ENCODE measurements around the gene DOK5.

DOK5 gene

DNA sequence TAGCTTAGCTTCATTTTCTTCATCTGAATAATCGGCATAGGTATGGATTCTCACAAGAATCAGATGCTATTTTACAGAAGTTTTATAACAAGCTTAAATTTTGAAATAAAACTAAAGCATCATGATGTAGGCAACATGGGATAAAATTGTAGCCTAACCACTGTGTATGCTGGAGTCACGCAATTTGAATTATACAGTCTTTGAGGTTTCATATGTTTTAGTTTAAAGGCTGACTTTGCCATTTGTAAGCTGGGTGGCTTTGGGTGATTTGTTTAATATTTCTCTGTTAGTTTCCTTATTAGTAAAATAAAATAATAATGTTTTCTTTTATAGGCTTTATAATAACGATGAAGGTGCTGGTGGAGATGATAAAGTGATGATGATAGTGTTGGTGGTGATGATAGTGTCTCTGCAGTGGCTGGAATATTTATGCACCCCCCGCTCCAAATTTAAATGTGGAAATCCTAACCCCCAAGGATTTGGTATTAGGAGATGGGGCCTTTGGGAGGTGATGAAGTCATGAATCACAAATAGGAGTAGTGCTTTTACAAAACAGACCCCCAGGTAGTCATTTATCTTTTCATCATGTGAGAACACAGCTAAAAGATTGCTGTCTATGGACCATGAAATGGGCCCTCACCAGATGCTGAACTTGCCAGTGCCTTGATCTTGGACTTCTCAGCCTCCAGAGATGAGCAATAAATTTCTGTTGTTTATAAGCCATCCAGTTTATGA, 42.0 kb downstream of the DOK5 start:
- no peak for DNase-seq

DNA sequence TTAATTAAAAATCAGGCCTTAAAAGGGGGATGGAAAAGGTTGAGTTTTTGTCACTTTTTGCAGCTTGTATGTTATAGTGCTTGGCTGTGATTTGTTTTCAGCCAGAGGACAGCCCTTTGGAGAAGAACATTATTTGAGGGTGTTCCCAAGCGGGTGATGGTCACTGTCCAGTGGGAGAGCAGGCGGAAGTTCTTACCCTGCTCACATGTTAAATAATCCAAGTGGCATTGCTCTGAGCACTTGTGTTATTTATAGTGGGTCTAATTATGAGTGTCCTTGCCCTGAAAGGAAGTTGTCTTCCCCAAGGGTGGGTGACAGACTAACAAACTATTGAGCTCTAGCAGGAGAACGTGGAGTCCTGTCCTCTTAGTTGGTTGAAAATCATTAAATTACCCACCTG, 49.5 kb downstream of the DOK5 start:
- no peak for DNase-seq

DNA sequence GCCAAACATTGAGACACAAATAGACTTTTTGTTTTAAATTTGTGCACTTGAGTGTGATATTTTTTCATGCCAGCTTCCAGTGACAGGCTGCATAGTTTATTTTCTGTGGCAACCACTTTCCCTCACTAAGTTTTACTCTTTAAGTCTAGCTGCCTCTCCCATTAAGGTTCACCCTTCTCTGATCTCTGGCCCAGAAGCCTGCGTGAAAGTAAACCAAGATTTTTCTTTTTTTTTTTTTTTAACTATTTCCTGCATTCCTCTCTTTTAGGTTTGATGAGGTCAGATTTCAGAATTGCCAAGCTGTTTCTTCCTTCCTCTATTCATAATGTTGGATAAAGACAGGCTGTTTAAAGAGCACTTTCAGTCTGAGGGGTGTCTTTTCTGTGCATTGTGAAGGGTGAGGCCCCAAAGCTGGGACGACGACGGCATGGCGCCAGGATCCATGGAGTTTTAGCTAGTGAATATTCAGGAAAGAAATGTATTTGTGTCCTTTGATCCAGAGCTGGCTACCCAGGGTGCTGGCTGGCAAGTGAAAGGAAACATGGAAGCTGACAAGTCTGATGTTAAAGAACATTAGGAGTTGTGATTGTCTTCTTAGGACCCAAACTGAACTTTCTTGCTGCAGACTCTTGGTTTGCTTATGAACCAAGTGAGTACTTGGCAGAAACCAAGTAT, 50.7 kb downstream of the DOK5 start:
- no peak for DNase-seq

DNA sequence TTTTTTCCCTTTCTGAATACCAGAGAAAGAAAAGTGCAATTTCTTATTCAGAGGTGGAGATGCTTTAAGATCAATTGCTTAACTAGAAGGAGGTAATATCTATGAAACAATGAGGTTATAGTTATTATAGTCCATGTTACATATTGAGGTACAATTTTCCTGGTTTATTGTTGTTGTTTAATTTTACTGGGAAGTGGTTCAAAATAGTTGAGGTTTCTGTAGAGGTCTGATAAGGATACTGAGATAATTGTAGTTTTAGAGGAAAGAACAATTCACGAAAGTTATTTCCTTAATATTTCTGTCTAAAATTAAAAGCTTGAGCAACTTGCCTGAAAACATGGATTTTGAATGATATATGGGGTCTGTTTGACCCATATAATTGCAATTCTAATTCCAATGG, 51.4 kb downstream of the DOK5 start:
- no peak for DNase-seq

DNA sequence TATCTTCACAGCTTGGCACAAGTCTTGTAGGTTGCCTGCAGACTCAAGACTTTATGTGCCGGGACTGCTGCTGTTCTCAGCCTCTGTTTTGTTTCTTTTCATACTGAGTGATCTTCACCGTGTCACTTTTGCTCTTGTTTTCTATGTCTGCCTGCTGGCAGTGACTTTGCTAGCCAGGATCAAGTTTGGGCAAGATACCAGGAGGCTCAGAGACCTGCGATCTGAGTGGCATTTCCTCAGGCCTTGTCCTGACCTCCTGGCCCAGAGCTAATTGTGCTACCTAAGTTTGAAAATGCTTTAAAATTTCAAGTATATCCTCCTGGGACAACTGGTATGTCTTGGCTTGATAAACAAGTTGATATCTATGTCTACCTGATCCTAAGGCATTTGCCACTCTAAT, 57.2 kb downstream of the DOK5 start:
- no peak for DNase-seq

DNA sequence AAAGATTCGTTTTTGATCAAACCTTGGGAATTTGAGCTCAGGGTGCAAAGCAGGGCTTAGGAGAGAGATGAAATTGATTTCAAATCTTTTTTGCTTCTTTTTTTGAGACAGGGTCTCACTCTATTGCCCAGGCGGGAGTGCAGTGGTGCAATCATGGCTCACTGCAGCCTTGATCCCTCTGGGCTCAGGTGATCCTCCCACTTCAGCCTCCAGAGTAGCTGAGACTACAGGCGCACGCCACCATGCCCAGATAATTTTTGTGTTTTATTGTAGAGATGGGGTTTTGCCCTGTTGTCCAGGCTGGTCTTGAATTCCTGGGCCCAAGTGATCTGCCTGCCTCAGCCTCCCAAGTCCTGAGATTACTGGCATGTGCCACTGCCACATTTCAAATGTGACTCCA, 58.7 kb downstream of the DOK5 start:
- no peak for DNase-seq

DNA sequence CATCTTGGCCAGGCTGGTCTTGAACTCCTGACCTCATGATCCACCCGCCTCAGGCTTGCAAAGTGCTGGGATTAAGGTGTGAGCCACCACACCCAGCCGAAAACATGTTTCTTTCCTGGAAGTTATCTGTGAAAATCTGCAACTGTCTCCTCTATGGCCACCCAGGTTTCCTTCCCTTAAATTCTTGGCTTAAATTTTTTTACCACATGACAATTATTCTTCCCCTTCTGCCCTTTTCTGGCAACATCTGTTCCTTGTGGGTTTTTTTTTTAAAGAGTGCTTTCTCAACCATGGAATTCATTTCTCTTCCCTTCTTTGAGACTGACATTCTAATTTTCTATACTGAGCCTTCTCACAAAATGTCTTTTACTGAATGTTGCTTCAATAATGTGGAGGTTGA, 59.6 kb downstream of the DOK5 start:
- no peak for DNase-seq

DNA sequence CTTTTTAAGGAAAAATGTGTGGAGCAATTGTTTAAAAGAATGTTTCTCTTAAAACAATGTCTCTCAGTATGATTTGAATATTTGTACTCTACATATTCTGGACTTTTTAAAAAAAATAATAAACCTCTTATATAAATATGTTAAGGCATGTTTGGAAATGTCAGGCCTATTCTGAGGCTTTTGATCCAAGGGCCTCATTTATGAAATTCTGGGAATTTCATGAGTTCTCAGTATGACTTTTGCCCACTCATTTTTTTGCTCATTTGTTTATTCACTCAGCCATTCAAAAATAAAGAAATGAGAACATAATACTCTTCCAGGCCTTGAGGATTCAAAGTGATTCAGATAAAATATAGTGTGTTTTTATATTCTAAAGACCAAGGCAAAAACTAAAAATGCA, 60.4 kb downstream of the DOK5 start:
- no peak for DNase-seq

DNA sequence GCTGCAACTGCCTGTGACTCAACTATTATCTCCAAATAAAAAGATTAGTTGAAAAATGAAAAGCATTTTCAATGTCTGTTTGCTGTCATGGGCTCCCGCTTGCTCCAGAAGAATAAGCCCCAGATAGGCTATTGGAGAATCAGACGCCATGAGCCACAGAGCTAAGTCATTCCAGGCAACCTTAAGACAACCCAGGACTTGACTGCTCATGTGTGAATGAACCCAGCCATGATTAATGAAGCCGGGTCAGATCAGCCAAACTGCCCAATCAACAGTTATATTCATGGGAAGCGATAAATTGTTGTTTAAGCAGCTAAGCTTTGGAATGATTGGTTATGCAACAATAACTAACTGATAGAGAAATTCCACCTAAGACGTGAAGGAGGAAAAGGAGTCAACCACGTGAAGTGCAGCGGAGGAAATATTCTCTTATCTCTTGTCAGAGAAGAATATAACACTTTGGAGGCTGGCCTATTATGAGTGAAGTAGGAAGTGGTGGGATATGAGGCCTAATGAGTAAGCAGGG, 64.2 kb downstream of the DOK5 start:
- no peak for DNase-seq

DNA sequence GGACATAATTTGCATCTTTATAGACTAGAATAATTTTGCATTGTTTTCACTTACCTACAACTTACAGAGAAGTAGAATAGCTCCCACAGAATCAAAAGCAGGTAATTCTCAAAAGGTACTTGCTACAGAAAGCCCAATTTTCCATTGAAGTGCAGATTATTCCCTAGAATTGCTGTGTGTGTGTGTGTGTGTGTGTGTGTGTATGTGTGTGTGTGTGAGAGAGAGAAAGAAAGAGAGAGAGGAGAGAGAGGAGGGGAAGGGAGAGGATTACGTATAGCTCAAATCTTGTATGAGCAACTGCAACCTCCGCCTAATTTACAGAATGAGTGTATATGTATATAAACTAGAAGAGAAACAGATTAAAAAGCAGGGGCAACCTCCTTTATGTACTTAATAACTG, 68.0 kb downstream of the DOK5 start:
- no peak for DNase-seq

DNA sequence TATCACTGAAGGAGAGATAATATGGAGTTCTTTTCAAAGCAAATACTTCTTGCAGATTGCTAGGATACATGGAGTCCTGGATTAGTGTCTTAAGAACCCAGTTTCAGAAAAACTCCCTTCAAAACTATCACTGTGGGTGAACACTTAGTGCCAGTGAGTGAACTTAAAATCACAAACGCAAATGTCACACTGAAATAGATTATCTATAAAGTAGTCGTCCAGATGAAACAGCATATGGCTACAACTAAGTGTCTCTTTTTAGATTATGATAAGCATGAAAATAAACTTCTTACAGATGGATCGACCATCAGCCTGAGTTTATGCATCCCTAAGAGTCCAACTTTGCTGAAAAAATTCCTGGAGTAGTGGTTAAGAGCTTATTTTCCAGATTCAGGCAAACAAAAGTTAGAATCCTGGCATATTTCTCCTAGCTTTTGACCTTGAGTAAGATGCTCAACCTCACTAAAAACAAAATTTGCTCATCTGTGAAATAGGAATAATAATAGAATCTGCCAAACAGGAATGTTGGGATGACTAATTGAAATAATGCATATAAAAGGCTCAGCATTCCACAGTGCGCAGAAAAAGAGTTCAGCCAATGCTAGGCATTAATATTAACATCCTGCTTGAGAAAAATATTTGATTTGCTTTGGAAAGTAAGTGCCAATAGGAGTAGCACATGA, 70.4 kb downstream of the DOK5 start:
- no peak for DNase-seq

DNA sequence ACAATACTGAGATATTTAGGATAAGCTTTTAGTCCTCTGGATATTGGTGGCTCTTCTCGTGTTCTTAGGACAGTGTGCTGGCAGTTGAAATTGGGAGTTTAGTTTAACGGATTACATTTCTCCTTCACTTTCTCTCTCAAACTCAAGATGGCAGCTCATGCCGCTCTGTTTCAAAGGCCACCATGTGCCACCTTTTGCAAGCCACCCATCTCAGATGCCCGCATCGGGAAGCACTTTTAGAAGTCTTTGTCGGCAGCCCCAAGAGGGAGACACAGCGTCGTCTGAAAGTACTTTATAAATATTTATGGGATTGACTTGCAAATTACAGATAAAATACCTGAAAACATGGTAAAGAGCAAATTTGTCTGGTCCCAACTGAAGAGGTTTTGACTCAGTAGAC, 73.5 kb downstream of the DOK5 start:
- no peak for DNase-seq

DNA sequence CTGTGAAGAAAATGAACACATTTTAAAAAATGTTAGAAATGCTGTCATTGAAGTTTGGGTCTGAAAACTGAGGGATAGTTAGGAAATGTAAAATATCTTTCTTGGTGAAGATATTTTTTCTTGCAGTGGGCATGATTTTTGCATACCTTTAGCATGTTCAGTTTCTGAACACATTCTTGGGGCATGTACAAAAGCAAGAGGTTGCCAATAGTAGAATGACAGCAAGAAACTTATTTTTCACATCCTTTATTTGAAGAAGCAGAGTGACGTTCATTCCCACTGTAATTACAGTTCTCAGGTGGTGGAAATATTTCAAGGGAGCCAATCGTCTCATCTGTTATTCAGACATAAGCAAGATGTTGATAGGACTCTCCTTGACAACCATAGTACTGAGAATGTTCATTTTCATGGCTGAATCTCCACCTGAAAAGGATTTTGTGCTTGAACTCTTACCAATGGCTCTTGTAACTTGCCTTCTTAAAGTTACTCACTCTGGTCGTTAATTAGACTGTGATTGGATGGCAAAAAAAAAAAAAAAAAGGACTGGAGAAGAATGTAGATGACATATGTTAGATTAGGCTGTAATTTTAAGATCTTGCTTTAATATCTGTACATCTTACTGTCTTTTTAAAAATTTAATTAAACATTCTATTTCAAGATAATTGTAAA, 74.4 kb downstream of the DOK5 start:
- DNase-seq, result no peak

DNA sequence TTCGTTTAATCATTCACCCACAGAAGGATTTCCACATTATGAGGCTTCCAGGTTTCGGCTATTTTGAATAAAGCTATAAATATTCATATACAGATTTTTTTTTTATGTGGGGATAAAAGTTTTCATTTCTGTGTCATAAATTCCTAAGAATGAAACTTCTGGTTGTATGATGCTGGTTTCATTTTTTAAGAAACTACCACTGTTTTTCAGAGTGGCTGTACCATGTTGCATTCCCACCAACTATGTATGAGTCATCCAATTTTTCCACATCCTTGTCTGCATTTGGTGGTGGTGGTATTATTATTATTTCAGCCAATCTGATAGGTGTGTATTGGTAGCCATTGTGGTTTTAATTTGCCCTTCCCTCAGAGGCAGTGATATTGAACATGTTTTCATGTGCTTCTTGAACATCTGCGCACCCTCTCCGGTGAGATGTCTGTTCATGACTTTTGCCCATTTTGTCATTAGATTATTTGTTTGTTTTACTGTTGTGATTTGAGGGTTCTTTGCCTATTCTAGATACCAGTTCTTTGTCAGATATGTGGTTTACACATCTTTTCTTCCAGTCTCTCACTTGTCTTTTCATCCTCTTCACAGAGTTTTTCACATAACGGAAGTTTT, 75.5 kb downstream of the DOK5 start:
- no peak for DNase-seq

DNA sequence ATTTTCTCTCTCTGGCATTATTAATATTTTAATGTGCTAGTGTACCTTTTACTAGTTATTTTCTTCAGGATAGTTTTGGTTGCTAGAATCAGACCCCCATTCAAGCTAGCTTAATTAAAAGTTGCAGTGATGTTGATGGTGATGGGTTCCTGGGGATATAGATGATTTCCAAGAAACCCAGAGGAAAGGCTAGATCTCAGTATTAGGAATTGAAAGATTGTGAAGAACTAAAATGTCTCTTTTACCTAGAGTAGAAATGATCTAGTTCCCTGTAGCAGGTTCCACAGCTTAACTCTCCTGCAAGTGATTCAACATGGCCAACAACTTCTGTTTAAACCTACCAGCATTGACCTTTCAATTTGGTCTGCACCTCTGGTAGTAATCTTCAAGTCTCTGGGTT, 78.6 kb downstream of the DOK5 start:
- DNase-seq, result no peak

DNA sequence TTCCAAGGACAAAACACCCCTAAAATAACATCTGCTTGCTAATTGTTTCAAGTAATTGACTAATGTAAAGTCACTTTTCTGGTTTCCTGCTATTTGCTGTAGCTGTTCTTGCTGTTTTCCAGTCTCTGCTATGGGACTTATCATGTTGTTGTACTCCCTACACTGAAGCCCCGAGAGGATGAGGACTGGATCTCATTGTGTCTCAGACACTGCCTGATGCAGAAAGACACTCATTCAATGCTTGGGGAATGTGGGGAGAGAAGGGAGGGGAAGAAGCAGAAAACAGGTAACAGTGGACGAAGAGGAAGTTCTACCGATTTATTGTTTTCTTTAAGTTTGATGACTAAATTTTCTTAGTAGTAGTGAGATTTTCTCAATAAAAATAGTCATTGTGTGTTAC, 79.8 kb downstream of the DOK5 start:
- DNase-seq, result no peak

DNA sequence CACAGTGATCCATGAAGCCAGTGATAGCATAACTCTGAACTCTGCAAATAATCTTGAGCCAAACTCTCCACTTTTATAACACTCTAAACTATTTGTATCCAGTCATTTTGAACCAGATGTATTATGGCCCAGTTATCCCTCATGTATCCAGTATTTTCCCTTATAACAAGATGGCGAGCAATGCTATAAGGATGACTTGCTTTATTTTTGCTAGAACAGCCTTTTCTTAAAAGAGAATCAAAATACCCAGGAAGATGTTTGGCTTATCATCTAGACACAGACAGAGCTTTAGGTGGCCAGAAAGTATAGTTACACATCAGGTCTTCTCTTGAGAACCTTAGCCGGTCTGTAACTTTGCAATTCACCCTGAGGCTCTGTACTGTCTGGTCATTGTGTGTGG, 81.0 kb downstream of the DOK5 start:
- no peak for DNase-seq

DNA sequence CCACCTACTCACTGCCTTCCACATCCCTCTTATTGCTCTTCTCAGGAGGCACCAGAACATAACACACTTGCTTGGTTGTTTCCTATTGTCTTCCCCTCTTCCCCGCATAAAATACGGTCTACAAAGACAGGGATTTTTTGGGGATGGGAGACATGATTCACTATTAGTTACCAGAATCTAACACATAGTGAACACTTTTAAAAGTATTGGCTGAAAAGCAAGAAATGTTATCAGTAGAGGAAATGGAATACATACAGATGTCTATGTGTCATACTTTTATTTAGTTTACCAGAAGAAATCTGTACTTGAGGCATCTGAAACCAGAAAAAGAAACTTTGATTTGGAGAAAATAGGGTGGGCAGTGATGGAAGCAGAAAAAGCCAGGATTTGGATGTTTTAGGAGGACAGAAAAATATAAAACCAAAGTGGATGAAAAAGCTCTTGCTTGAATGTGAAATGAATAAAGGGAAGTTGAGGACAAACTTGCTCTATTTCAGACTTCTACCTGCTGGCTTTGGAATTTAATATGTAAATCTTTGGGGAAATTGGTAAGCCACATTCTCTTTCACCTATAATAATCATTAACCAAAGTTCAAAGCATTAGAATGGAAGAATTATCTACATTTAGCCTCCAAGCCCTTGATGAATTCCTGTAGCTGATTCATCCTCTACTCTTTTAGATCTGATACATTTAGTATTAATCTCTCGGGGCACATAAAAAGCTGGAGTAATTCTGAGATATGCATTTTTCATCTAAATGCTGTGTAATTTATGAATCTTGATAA, 82.6 kb downstream of the DOK5 start:
- DNase-seq, result no peak

DNA sequence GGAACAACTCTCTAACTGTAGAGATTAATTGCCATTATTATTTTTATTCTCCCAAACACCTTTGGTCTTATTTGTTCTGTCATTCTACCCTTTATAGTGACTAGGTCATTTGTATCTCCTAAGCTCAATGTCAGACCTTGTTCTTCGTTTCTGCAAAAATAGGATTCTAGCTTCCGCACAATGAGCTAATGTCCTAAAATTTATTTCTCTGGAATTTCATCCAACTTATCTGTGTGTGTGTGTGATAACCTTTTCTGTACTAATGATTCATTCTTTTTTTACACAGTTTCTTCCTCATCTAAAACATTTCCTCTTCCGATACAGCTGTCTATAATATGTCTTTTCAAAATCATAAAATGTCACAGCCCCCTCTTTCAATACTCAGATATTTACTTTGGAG, 84.5 kb downstream of the DOK5 start:
- DNase-seq, result no peak

DNA sequence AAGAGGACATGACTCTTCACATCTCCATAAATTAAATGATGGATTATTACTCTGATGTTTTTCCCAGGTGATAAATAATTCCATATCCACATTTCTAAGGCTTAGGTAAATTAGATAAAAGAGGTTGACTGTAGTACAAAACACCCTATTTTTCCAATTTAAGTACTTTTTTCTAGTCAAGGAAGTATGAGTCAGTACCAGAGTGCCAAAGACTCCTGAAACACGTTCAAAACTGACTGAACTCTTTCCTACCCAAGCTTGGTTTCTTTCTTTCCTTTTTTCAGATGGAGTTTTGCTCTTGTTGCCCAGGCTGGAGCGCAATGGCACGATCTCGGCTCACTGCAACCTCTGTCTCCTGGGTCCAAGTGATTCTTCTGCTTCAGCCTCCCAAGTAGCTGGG, 85.0 kb downstream of the DOK5 start:
- DNase-seq, result no peak

DNA sequence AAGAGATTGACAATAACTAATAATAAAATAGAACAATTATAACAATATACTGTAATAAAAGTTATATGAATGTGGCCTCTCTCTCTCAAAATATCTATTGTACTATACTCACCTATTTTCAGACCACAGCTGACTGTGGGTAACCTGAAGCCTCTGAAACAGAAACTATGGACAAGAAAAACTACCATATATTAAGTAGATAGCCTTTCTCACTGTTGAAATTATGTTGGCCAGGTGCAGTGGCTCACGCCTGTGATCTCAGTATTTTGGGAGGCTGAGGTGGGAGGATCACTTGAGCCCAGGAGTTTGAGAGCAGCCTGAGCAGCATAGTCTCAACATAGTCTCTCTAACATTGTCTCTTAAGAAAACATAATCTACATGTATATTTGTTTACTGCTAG, 89.9 kb downstream of the DOK5 start:
- DNase-seq, result no peak

DNA sequence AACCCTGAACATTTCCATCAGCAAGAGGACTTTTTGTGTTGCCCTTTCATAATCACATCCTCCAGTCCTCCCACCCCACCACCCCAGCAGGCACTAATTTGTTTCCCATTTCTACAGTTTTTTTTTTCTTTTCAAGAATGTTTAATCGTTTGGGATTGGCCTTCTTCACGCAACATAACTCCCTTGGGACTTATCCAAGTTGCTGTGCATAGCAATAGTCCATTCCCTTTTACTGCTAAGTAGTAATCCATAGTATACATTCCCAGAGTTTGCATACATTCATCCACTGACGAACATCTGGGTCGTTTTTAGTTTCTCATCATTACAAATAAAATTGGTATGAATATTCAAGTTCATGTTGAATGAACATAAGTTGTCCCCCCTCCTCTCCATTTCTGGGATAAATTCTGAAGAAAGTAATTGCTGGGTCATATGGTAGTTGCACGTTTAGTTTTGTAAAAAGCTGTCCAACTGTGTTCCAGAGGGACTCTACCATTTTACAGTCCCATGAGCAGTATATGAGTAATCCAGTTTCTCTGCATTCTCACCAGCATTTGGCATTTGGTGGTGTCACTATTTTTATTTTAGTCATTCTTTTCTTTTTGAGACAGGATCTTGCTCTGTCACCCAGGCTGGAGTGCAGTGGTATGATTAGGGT, 90.8 kb downstream of the DOK5 start:
- DNase-seq, result no peak
